ENCODE results near the gene MTX1.
"Not testable (repeated sequence)": the region's sequence is repeated elsewhere in the genome, so short reads cannot be mapped to it uniquely, and the experiment has no call there.

Gene MTX1

DNA sequence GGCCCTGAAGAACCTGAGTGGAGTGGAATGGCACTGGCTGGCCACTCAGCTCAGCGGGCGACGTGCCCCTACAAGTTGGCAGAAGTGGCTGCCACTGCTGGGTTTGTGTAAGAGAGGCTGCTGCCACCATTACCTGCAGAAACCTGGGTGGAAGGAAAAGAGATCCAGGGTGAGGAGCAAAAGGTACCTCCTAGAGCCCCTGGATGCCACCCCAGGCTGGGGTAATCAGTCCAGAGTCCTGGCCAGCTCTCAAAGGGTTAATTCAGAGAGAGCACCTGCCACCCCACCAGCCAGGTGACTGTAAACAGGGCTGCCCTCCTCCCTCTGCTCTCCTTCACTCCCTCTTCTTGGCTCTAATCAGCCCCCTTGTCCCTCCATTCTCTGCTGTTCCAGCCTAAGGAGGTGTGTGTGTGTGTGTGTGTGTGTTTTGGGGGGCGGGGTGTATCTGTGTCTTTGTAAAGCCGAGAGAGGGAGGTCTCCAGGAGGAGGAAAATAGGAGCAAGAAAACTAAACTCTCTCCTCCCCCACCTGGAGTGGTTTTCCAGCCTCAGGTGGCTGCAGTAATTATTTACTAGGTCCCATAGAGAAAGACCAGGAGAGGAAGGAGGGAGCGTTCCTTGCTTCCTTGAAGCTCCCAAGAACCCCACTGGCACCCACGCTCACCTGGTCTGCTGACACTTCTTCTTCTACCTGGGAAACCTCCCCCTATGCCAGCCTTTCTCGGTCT lies 22.3 kb upstream of the MTX1 start:
- DNase-seq (ENCODE audit: low spot score): no peak
- TF ChIP-seq, protein P1, sequence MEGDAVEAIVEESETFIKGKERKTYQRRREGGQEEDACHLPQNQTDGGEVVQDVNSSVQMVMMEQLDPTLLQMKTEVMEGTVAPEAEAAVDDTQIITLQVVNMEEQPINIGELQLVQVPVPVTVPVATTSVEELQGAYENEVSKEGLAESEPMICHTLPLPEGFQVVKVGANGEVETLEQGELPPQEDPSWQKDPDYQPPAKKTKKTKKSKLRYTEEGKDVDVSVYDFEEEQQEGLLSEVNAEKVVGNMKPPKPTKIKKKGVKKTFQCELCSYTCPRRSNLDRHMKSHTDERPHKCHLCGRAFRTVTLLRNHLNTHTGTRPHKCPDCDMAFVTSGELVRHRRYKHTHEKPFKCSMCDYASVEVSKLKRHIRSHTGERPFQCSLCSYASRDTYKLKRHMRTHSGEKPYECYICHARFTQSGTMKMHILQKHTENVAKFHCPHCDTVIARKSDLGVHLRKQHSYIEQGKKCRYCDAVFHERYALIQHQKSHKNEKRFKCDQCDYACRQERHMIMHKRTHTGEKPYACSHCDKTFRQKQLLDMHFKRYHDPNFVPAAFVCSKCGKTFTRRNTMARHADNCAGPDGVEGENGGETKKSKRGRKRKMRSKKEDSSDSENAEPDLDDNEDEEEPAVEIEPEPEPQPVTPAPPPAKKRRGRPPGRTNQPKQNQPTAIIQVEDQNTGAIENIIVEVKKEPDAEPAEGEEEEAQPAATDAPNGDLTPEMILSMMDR (IDR thresholded peaks at IDR 0.05; ENCODE audit: extremely low read depth, insufficient read depth, missing control alignments): no peak
- in situ Hi-C loops (cut with MboI; ENCODE audit: low pct_unique_long_range_greater_than_20kb, low sequenced_read_pairs, unreplicated experiment): no loop called here

DNA sequence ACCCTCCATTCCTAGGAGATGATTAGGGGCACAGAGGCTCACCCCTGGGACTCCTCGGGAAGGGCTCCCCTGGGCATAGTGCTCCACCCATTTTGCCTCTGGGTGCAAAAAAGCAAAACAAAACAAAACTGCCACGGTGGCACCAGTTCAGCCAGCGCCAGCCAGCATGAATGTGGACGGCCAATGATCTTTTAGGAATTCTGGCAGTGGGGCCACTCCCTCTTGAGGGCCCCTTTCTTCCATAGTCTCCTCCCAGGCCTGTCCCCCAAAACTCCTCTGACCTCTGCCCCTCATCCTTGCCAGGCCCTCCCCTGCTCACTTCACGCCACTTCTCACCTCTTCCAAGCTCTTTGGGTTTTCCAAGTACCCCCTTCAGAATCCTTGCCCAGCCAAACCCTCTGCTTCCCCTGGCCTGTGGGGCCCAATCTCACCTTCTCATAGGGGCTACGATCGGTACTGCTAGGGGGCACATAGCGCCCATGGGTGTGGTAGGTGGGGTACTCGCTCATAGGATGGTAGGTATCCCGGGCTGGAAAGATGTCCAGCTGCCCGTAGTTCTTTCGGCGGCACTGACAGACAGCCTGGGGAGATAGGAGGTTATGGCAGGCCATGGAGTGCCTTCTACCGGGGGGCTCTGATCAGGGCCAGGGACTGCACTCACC lies 21.6 kb upstream of the MTX1 start:
- DNase-seq (ENCODE audit: low spot score): no peak
- TF ChIP-seq, protein P1 (IDR thresholded peaks at IDR 0.05; ENCODE audit: extremely low read depth, insufficient read depth, missing control alignments): no peak
- in situ Hi-C loops (cut with MboI; ENCODE audit: low pct_unique_long_range_greater_than_20kb, low sequenced_read_pairs, unreplicated experiment): no loop called here

DNA sequence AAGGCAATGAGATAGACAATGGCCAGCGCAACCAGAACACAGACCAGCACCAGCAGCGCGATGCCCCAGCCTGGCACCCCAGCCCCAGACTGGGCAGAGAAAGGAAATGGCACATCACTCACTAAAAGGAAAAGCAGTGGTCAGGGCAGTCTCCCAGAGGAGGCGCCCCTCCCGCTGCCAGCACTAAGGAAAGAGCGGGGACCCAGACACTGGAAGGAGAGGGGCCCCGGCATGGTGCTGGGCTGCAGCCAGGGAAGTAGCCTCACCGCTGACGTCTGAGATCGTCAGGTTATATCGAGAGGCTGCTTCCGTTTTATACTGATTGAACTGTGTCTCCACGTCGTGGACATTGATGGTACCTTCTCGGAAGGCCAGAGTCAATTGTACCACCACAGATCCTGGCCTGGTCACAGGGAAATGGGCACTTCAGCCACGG lies 21.0 kb upstream of the MTX1 start:
- no peak for DNase-seq (ENCODE audit: low spot score)
- in situ Hi-C loops (cut with MboI; ENCODE audit: low pct_unique_long_range_greater_than_20kb, low sequenced_read_pairs, unreplicated experiment): no loop called here
- TF ChIP-seq, protein P1 (IDR thresholded peaks at IDR 0.05; ENCODE audit: extremely low read depth, insufficient read depth, missing control alignments): no peak

DNA sequence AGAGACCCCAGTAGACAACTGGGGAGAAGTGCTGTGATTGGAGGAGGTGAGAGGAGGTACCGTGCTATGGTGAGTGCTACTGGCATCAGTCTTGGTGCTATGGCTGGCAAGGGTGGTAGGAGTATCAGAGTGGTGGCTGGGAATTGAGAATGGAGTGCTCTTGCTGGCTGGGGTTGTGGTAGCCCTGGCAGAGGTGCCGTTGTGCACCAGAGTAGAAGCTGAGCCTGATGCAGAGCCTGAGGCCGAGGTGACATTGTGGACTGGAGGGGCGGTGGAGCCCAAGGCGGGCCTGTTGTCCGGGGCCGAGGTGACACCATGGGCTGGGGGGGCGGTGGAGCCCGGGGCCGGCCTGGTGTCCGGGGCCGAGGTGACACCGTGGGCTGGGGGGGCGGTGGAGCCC lies 20.2 kb upstream of the MTX1 start:
- no peak for DNase-seq (ENCODE audit: low spot score)
- TF ChIP-seq, protein P1 (IDR thresholded peaks at IDR 0.05; ENCODE audit: extremely low read depth, insufficient read depth, missing control alignments): no peak
- in situ Hi-C loops (cut with MboI; ENCODE audit: low pct_unique_long_range_greater_than_20kb, low sequenced_read_pairs, unreplicated experiment): no loop called here

DNA sequence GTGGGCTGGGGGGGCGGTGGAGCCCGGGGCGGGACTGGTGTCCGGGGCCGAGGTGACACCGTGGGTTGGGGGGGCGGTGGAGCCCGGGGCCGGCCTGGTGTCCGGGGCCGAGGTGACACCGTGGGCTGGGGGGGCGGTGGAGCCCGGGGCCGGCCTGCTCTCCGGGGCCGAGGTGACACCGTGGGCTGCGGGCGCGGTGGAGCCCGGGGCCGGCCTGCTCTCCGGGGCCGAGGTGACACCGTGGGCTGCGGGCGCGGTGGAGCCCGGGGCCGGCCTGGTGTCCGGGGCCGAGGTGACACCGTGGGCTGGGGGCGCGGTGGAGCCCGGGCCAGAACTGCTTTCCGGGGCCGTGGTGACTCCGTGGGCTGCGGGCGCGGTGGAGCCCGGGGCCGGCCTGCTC lies 18.6 kb upstream of the MTX1 start:
- in situ Hi-C loops (cut with MboI; ENCODE audit: low pct_unique_long_range_greater_than_20kb, low sequenced_read_pairs, unreplicated experiment); DNase-seq (ENCODE audit: low spot score): not testable (repeated sequence)

DNA sequence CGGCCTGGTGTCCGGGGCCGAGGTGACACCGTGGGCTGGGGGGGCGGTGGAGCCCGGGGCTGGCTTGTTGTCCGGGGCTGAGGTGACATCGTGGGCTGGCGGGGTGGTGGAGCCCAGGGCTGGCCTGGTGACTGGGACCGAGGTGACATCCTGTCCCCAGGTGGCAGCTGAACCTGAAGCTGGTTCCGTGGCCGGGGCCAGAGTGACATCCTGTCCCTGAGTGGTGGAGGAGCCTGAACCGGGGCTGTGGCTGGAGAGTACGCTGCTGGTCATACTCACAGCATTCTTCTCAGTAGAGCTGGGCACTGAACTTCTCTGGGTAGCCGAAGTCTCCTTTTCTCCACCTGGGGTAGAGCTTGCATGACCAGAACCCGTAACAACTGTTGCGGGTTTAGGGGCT lies 16.6 kb upstream of the MTX1 start:
- DNase-seq (ENCODE audit: low spot score): no peak
- in situ Hi-C loops (cut with MboI; ENCODE audit: low pct_unique_long_range_greater_than_20kb, low sequenced_read_pairs, unreplicated experiment): no loop called here
- TF ChIP-seq, protein P1 (IDR thresholded peaks at IDR 0.05; ENCODE audit: extremely low read depth, insufficient read depth, missing control alignments): no peak

All from GM13977 (cell line).